Liver (tissue), 9 donors: Measurements from ENCODE around the gene CDCP2. TPM values are rescaled to one million over a fixed set of nuclear protein-coding genes. Genes with fewer than 3 reads are reported as not detected.

Experiments
- DNase-seq: peaks from one replicate; pipeline ENCODE4 v3.0.0-alpha.2; 2017; ENCODE audit warnings: low spot score
- H3K27ac ChIP-seq, 2 donors: one replicate each; pipeline ENCODE4 v1.7.0; 2013; ENCODE audit warnings: inconsistent platforms in 2 of 2, low read length in 2 of 2, control low read depth in 1 of 2, low read depth in 1 of 2, mild to moderate bottlenecking in 1 of 2
- H3K27me3 ChIP-seq, 4 donors: one replicate each; pipeline versions ENCODE4 v1.6.1 to v1.7.0; 2013; ENCODE audit warnings: low read length in 3 of 4, inconsistent platforms in 1 of 4, mild to moderate bottlenecking in 1 of 4, moderate library complexity in 1 of 4; ENCODE audit not compliant: control insufficient read depth in 4 of 4, insufficient read depth in 4 of 4
- H3K36me3 ChIP-seq, 4 donors: one replicate each; pipeline versions ENCODE4 v1.6.1 to v1.7.0; 2013; ENCODE audit warnings: low read length in 3 of 4, mild to moderate bottlenecking in 3 of 4, low read depth in 1 of 4, moderate library complexity in 1 of 4; ENCODE audit not compliant: control insufficient read depth in 4 of 4, insufficient read depth in 3 of 4
- H3K4me1 ChIP-seq, 4 donors: one replicate each; pipeline versions ENCODE4 v1.6.1 to v1.7.0; 2013; ENCODE audit warnings: low read length in 3 of 4, mild to moderate bottlenecking in 3 of 4, moderate library complexity in 1 of 4; ENCODE audit not compliant: control insufficient read depth in 4 of 4, insufficient read depth in 4 of 4
- H3K4me3 ChIP-seq, 3 donors: one replicate each; pipeline versions ENCODE4 v1.6.1 to v1.7.0; 2013; ENCODE audit warnings: low read length in 3 of 3, control low read depth in 1 of 3, low read depth in 1 of 3, mild to moderate bottlenecking in 1 of 3
- H3K9ac ChIP-seq, 2 donors: one replicate each; pipeline ENCODE4 v1.7.0; 2013; ENCODE audit warnings: low read length in 2 of 2, mild to moderate bottlenecking in 2 of 2, moderate library complexity in 2 of 2, control low read depth in 1 of 2, low read depth in 1 of 2
- H3K9me3 ChIP-seq, 4 donors: one replicate each; pipeline versions ENCODE4 v1.6.1 to v1.7.0; 2013; ENCODE audit warnings: low read length in 3 of 4; ENCODE audit not compliant: control insufficient read depth in 4 of 4
- ATF3 ChIP-seq: IDR thresholded peaks from 2 replicates; pipeline ENCODE4 v1.6.1; 2016; ENCODE audit warnings: antibody characterized with exemption
- CTCF ChIP-seq: fragments of 150-350 bp; IDR thresholded peaks from 2 replicates; pipeline ENCODE4 v1.5.1; 2017; ENCODE audit warnings: improper control_type of control experiment, low read depth, low read length; ENCODE audit not compliant: missing input control
- EGR1 ChIP-seq, 2 donors: IDR thresholded peaks; 2 replicates each; pipeline ENCODE4 v1.6.1; 2016 to 2018; ENCODE audit warnings: antibody characterized with exemption in 2 of 2, low read depth in 2 of 2
- FOXA1 ChIP-seq: IDR thresholded peaks from 2 replicates; pipeline ENCODE4 v1.6.1; 2016; ENCODE audit warnings: antibody characterized with exemption
- HNF4A ChIP-seq, 2 donors: conservative IDR thresholded peaks; 2 replicates each; pipeline ENCODE4 v1.6.1; 2016; ENCODE audit warnings: antibody characterized with exemption in 2 of 2, mild to moderate bottlenecking in 2 of 2
- HNF4G ChIP-seq: IDR thresholded peaks from 2 replicates; pipeline ENCODE4 v1.6.1; 2016; ENCODE audit warnings: antibody characterized with exemption
- JUND ChIP-seq, 2 donors: IDR thresholded peaks; 2 replicates each; pipeline ENCODE4 v1.6.1; 2016; ENCODE audit warnings: antibody characterized with exemption in 2 of 2
- MAX ChIP-seq: IDR thresholded peaks from 2 replicates; pipeline ENCODE4 v1.6.1; 2016; ENCODE audit warnings: antibody characterized with exemption
- NR2F2 ChIP-seq: IDR thresholded peaks from 2 replicates; pipeline ENCODE4 v1.6.1; 2016; ENCODE audit warnings: antibody characterized with exemption
- RAD21 ChIP-seq, 2 donors: IDR thresholded peaks; 2 replicates each; pipeline ENCODE4 v1.6.1; 2016; ENCODE audit warnings: antibody characterized with exemption in 2 of 2, mild to moderate bottlenecking in 2 of 2
- REST ChIP-seq: IDR thresholded peaks from 2 replicates; pipeline ENCODE4 v1.6.1; 2016; ENCODE audit warnings: antibody characterized with exemption, mild to moderate bottlenecking
- RXRA ChIP-seq, 2 donors: IDR thresholded peaks; 2 replicates each; pipeline ENCODE4 v1.6.1; 2017 to 2018; ENCODE audit warnings: antibody characterized with exemption in 2 of 2, mild to moderate bottlenecking in 1 of 2
- SP1 ChIP-seq: IDR thresholded peaks from 2 replicates; pipeline ENCODE4 v1.6.1; 2018; ENCODE audit warnings: antibody characterized with exemption, mild to moderate bottlenecking
- TAF1 ChIP-seq: conservative IDR thresholded peaks from 2 replicates; pipeline ENCODE4 v1.6.1; 2016; ENCODE audit warnings: antibody characterized with exemption, mild to moderate bottlenecking
- YY1 ChIP-seq: IDR thresholded peaks from 2 replicates; pipeline ENCODE4 v1.6.1; 2016; ENCODE audit warnings: antibody characterized with exemption, mild to moderate bottlenecking
- ZBTB33 ChIP-seq: IDR thresholded peaks from 2 replicates; pipeline ENCODE4 v1.6.1; 2016; ENCODE audit warnings: antibody characterized with exemption
- WGBS: extraction: QIAGEN DNeasy Blood & Tissue Kit; methylation state at CpG from one replicate; pipeline ENCODE4 v1.1.7; 2013; 5-methylcytosine and 5-hydroxymethylcytosine counted together
- polyA plus RNA-seq, 2 donors: library from polyadenylated mRNA; stranded (reverse) in 1 of 2; unstranded in 1 of 2; fragments of 200-250 nt in 1 of 2; fragments of >200 nt in 1 of 2; fragmentation: Nextera tagmentation in 1 of 2; extraction: Ambion mirVana in 1 of 2; gene quantifications; one replicate each; pipeline versions ENCODE4 v1.2.1 to v1.2.3, GENCODE V29; 2013 to 2015
- total RNA-seq, 2 donors: library from RNA; depleted of rRNA; stranded (reverse); fragments of >200 nt; gene quantifications; one replicate each; pipeline ENCODE4 v1.2.3, GENCODE V29; 2014
- donor health status: healthy.
- donor health status: healthy.
- donor health status: healthy.
- donor health status: healthy.
- donor health status: healthy.

The CDCP2 gene
- total and polyA plus RNA-seq, 4 donors: under 0.01 TPM; not detected in 3

- TF ChIP-seq ZBTB33 (no peak), JUND (IDR thresholded peaks at IDR 0.05) (no peak), MAX (no peak), SP1 (no peak)
Measured at GRCh38 chr1:54125386-54126070, 27.3 kb downstream of the CDCP2 start (continued).

- no peaks in the 10 kb centered on the region for H3K36me3 ChIP-seq
- DNase-seq: no peak
- WGBS: 87% methylated on average over 7 of the region's 7 CpGs
- peaks cover 3 to 11% (median 5%) of the 10 kb centered on the region in 4 donors for H3K4me1 ChIP-seq
- no peak overlapping the region for H3K9ac ChIP-seq
- H3K4me3 ChIP-seq: no peak overlapping the region
- TF ChIP-seq ZBTB33 (no peak), HNF4A (conservative IDR thresholded peaks at IDR 0.05) (no peak), HNF4G (no peak), MAX (no peak), CTCF (no peak)
- H3K9me3 ChIP-seq: no peaks in the 10 kb centered on the region
- H3K27me3 ChIP-seq: no peaks in the 10 kb centered on the region
- no peak overlapping the region for H3K27ac ChIP-seq
Measured at GRCh38 chr1:54124906-54125305, 27.9 kb downstream of the CDCP2 start.

GRCh38 chr1:54124472-54124871, 28.3 kb downstream of the CDCP2 start:
- Histone ChIP-seq H3K9me3 (no peaks in the 10 kb centered on the region), H3K4me3 (no peak overlapping the region), H3K27me3 (no peaks in the 10 kb centered on the region), H3K27ac (no peak overlapping the region), H3K9ac (no peak overlapping the region), H3K4me1 (peaks cover 3 to 11% (median 5%) of the 10 kb centered on the region in 4 donors), H3K36me3 (no peaks in the 10 kb centered on the region)
- WGBS: 43% methylated on average over 9 of the region's 9 CpGs
- TF ChIP-seq ATF3 (no peak), YY1 (no peak), REST (no peak), RXRA (IDR thresholded peaks at IDR 0.05) (no peak), SP1 (no peak), HNF4G (no peak), EGR1 (IDR thresholded peaks at IDR 0.05; ENCODE audit: low read depth in 2 of 2) (no peak), RAD21 (IDR thresholded peaks at IDR 0.05) (no peak), NR2F2 (no peak), TAF1 (no peak), HNF4A (conservative IDR thresholded peaks at IDR 0.05) (no peak), FOXA1 (no peak)
- DNase-seq: no peak
